GM10248 (cell line): ENCODE data around the gene CACNA1C.

ENCODE experiments used
- CTCF ChIA-PET: fragments of 300-600 bp; sonication (Branson Sonifier 250); formaldehyde crosslinking; extraction: SDS; loops from one replicate; lab custom pipeline; 2021; ENCODE audit warnings: antibody characterized with exemption; lab: Yijun Ruan, JAX
- POLR2A ChIA-PET: fragments of 350-650 bp; sonication (Branson Sonifier 250); formaldehyde crosslinking; extraction: SDS; loops from one replicate; lab custom pipeline; 2020; ENCODE audit warnings: antibody characterized with exemption; lab: Yijun Ruan, JAX
- DNase-seq: peaks from one replicate; pipeline ENCODE4 v3.0.0; 2012; ENCODE audit errors: extremely low spot score
- CTCF ChIP-seq: IDR thresholded peaks from 2 replicates; pipeline ENCODE4 v1.5.1; 2012; ENCODE audit warnings: mild to moderate bottlenecking, low read depth; ENCODE audit errors: extremely low read depth, missing control alignments, control extremely low read depth

The CACNA1C gene

DNA sequence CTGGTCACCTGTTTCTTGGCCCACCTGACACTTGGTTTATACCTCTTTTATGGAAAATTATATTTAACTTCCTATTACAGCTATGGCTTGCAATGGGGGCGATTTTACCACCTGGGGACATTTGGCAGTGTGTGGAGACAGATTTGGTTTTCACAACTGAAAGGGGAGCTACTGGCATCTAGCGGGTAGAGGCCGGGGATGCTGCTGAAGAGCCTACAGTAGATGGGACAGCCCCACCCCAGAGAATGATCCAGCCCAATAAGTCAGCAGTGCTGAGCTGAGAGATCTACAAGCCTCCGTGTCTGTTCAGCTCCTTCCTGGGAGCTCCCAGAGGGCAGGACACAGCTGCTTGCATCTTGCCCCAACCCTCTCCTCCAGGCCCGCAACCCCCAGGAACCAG lies 302.8 kb downstream of the CACNA1C start:
- POLR2A ChIA-PET = no interaction called here
- CTCF ChIA-PET = interaction anchor here (1.1 kb wide), 1 partner anchor 16 kb away, joined by 4 read pairs; no protein-coding TSS in a partner anchor

DNA sequence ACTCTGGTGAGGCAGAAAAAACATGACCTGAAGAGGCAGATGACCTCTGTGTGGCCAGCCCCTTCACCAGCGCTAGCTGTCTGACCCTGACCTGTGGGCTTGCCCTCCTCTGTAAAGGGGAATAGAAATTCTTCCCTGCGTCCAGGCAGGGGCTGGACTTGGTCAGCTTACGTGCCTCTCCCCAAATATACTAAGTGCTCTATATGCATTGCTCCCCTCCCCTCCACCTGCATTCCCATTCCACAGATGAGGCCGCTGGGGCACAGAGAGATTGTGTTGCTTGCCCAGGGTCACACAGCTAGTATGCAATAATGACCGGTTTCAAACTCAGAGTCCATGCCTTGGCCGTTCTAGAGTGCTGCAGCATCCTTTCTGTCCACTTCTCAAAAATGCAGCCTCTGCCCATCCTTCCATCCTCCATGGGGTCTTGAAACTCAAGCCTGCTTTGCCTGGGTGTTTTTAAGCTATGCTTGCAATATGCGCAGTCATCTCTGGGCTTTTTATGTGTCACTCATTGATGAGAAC lies 303.9 kb downstream of the CACNA1C start:
- ChIA-PET CTCF (interaction anchor here (0.9 to 1.3 kb wide), 4 partner anchors 12 to 21 kb away, joined by 3 to 6 read pairs (median 4); no protein-coding TSS in a partner anchor), POLR2A (no interaction called here)
- TF ChIP-seq CTCF = no peak
- no peak for DNase-seq

More for the DNA sequence above, 302.8 kb downstream of the CACNA1C start:
- no peak for DNase-seq
- no peak for TF ChIP-seq CTCF

DNA sequence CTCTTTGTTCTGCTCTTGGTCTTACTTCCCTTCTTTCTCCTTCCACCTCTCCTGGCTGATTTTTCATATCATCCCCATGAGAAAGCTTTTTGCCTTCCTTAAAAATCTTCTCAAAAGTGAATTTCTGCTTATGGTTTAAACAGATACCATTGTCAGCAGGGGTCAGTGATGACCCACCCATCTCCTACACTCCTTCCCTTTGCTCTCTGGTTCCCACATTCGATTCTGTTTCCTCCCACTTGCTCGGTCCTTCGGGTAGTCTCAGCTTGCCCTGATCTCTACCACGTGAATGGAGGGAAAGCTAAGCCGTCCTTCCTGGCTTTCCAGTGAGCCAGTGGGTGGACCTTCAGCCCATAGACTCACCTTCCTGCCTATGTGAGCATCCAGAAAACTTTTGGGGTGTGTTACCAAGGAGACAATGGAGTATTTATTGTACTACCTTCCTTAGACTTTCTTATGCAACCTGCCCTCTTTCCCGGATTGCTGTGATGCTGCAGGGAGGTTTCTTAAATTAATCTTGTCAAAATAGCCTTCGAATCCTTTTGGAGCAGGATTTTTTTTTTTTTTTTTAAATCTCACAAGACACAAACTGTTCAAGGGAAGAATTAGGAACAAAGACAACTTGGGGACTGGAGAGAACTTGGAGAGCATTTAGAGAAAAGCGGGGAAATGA lies 306.3 kb downstream of the CACNA1C start:
- DNase-seq = no peak
- CTCF ChIA-PET = interaction anchor here (1.4 kb wide), 1 partner anchor 224 kb away, joined by 3 read pairs; no protein-coding TSS in a partner anchor
- no peak for TF ChIP-seq CTCF
- POLR2A ChIA-PET = no interaction called here

DNA sequence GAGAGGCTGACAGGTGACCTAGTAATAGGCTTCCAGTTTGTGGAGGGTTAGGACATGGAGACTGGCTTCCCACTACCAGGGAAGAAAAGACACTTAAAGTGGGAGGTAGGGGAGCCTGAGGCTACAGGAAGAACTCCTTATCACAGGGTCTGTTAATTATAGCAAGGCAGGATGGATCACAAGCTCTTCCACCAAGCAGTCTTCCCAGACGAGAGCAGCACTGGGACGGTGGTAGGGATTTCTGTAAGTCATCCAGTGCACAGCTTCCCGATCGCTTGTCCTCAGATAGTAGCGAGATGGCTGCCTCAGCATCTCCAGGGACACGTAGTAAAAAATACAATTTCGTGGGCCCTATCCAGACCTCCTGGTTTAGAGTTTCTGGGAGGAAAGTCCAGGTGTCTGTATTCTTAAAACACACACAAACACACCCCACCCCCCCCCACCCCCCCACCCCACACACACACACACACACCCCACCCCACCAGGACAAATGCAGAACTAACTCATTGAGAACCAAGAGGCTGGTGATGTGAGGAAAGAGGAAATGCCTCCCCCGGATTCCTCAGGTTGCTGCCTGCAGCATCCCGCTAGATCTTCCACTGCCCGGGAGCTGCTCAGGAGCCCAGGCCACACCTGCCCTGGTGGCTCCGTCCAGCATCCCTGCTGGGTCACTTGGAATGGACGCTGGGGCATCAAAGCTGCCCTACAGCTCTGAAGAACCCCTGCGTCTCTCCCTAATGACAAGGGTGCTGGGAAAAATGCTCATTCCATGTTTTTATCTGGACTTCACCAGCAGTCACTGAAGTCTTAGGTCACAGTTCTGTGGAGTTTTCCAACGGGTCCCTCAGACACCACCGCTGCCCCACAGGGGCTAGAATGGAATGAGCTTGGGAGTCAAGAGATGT lies 307.2 kb downstream of the CACNA1C start:
- no peak for DNase-seq
- no peak for TF ChIP-seq CTCF
- ChIA-PET POLR2A (no interaction called here), CTCF (interaction anchor here (0.9 to 1.4 kb wide), 2 partner anchors 14 to 33 kb away, joined by 3 to 4 read pairs; no protein-coding TSS in a partner anchor)

DNA sequence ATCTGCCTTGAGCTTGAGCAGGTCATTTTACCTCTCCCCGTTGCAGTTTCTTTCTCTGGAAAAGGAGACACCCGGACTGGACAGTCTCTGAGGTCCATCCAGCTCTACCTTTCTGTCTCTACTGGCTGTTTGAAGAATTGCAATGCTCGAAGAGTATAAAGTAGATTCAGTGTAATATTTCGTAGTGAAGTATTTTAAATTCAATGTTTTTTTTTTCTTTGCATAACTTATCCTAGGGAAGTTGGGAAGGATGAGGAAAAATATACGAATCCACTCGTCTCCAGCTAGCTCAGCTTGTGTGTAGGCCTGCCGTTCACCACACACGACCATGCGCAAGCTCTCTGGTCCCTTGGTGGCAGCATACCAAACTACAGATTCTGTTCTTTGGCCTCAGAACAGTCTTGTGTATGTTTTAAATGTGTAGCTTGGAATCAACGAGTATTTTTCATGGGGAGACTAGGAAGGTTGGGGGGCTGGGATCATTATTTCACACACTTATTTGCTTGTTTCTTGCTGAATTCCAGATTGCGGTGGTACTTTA lies 307.9 kb downstream of the CACNA1C start:
- ChIA-PET POLR2A (no interaction called here), CTCF (interaction anchor here (0.9 to 2.6 kb wide), 5 partner anchors 13 to 35 kb away, joined by 3 to 7 read pairs (median 4); no protein-coding TSS in a partner anchor)
- DNase-seq = no peak
- no peak for TF ChIP-seq CTCF

DNA sequence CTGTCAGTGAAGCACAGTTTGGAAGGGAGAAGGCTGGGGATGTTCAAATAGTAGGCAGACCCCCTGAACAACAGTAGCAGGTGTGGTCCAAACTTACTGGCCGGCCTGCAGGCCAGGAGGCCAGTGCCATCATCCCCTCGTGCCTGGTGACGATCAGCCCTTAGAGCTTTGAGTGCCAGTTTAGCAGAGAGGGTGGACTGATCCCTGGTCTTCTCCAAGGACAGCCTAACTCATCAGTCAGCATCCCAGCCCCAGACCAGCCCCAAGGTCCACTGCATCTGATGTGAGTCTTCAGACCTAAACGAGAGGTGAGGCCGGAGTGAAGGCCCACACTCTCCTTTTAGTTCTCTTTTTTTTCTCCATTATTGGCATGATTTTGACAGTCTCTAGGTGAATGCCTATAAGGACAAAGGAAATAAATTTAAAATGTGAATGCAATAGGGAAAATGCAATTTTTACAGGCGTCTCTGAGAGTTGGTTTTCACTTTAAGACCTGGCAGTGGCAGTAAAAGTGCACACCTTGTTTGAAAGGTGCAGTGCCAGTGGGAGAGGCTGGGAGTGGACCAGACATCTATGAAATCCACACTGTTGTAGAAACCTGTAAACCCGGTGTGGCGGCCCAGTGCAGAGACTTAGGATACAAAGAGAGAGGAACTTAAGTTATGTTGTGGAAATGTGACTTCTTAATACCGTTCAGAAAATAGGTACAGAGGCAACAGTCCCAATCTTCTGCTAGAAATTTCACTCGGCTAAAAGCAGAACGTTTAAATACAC lies 311.2 kb downstream of the CACNA1C start:
- TF ChIP-seq CTCF = no peak
- no peak for DNase-seq
- ChIA-PET POLR2A (no interaction called here), CTCF (interaction anchor here (1.1 kb wide), 1 partner anchor 32 kb away, joined by 3 read pairs; no protein-coding TSS in a partner anchor)
